T-helper 1 cell treated with Interleukin-12 subunit alpha and Interleukin-12 subunit beta and Interleukin-4 antibody, amounts not matched to agents 30 μg/mL and 1 μg/mL, for 36 hours (primary cell): ENCODE results near the gene SPAG6.

Experiments used
- H3K27ac Mint-ChIP-seq: one replicate; pipeline ENCODE4 v1.8.0; 2021; ENCODE audit warnings: mild to moderate bottlenecking, mixed read lengths
- H3K27me3 Mint-ChIP-seq: one replicate; pipeline ENCODE4 v1.8.0; 2021; ENCODE audit warnings: low read depth, mixed read lengths
- H3K36me3 Mint-ChIP-seq: one replicate; pipeline ENCODE4 v1.8.0; 2021; ENCODE audit warnings: low read depth, mixed read lengths
- H3K4me1 Mint-ChIP-seq: one replicate; pipeline ENCODE4 v1.8.0; 2021; ENCODE audit warnings: low read depth, mixed read lengths
- H3K4me3 Mint-ChIP-seq: one replicate; pipeline ENCODE4 v1.8.0; 2021; ENCODE audit warnings: mild to moderate bottlenecking, moderate library complexity, mixed read lengths
- H3K9me3 Mint-ChIP-seq: one replicate; pipeline ENCODE4 v1.8.0; 2021; ENCODE audit warnings: mixed read lengths

The SPAG6 gene

DNA sequence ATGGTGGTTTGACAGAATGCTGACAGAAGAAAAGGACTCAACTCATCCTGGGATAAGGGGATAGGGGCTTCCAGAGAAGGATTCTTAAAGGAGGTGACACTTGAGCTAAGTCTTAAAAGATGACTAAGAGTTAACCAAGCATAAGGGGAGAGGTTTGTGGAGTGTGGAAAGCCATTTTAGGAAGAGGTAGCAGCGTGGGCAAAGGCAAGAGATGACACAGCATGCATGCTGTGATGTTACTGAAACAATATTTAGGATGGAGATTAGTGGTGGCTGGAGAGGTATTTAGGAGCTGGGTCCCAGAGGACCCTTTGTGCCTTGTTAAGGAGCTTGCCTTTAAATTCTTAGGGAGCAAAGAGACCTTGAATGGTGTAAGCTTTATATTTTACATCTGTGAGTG, 65.1 kb downstream of the SPAG6 start:
- H3K4me3 Mint-ChIP-seq, result no peak overlapping the region
- peaks cover 3% of the 10 kb centered on the region for H3K9me3 Mint-ChIP-seq
- H3K27ac Mint-ChIP-seq, result no peak overlapping the region
- peaks cover 4% of the 10 kb centered on the region for H3K27me3 Mint-ChIP-seq
- H3K36me3 Mint-ChIP-seq, result no peaks in the 10 kb centered on the region
- H3K4me1 Mint-ChIP-seq, result no peaks in the 10 kb centered on the region

DNA sequence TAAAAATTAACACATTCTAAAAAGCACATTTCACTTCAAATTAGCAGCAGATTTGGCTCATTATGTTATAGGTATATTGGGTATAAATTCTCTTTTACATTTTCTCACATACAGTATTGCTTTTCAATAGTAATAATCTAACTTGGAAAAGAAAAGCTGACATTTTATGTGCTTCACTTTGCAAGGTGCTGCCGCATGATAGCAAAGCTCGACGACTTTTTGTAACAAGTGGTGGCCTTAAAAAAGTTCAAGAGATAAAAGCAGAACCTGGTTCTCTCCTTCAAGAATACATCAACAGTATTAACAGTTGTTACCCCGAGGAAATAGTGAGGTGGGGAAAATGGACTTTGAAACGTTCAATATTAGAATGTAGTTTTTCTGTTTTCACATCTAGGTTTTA, 65.5 kb downstream of the SPAG6 start:
- H3K4me1 Mint-ChIP-seq, result no peaks in the 10 kb centered on the region
- H3K9me3 Mint-ChIP-seq, result peaks cover 3% of the 10 kb centered on the region
- no peak overlapping the region for H3K4me3 Mint-ChIP-seq
- H3K27ac Mint-ChIP-seq, result no peak overlapping the region
- peaks cover 4% of the 10 kb centered on the region for H3K27me3 Mint-ChIP-seq
- H3K36me3 Mint-ChIP-seq, result no peaks in the 10 kb centered on the region

DNA sequence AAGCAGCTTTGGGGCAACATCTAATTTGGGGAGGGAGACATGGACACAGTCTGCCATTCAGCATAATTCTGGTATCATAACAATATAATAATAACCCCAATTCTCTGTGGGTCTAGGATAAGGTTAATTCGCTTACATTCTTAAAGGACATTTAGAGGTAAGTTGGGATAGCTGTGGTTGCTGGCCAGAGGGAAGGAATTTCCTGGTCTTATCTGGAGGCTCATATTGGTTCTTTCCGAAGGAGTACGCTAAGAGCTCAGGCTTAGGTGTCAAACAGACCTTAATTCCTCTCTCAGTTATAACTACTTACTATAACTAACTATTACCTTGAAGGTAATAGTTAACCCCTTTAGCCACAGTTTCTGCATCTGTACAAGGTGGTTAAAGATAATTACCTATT, 68.8 kb downstream of the SPAG6 start:
- Mint-ChIP-seq H3K27ac (no peak overlapping the region), H3K4me3 (no peak overlapping the region), H3K9me3 (no peaks in the 10 kb centered on the region), H3K27me3 (no peaks in the 10 kb centered on the region), H3K36me3 (no peaks in the 10 kb centered on the region), H3K4me1 (no peaks in the 10 kb centered on the region)

DNA sequence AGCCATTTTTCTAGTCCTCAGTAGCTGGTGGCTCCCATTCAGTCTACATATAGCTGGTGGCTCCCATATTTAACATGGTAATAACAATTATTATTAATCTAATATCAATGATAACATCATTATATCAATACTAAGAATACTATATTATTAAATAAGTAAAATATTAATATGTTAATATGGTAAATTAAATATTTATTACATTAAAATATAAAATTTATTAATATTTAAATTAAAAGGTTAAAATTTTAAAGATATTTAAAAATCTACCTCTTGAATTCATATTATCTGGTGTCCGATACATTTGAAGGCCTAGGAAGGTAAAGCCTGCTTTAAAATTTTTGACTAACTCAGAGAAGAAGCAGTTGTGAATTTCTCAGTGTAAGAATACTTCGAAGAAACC, 69.8 kb downstream of the SPAG6 start:
- Mint-ChIP-seq H3K27me3 (no peaks in the 10 kb centered on the region), H3K4me3 (no peak overlapping the region), H3K36me3 (no peaks in the 10 kb centered on the region), H3K4me1 (no peaks in the 10 kb centered on the region), H3K27ac (no peak overlapping the region), H3K9me3 (no peaks in the 10 kb centered on the region)

DNA sequence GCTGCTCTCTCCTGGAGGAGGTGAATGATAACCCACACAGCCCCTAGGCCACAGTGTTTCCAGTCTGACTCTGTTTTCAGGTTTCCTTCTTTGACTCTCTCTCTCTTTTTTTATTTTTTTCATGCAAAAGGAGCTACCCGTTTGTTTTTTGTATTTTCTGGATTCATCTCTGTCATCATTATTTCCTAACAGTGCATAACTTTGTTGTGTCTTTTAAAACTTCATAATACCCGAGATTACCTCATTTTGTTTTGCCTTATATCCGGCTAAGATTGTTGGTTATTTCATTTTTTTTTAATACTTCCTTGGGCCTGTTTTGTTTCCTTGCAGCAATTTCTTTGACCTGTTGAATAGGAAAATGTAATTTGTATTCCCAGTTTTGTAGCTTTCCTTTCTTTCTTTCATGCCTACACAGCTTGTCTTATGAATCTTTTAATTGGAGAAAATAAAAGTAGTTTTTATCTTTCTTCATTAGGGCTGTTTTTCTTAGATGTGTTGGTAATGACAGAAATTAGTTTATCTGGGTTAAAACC, 72.5 kb downstream of the SPAG6 start:
- Mint-ChIP-seq H3K4me3 (no peak overlapping the region), H3K27ac (no peak overlapping the region), H3K27me3 (no peaks in the 10 kb centered on the region), H3K36me3 (no peaks in the 10 kb centered on the region), H3K4me1 (no peaks in the 10 kb centered on the region), H3K9me3 (no peaks in the 10 kb centered on the region)

DNA sequence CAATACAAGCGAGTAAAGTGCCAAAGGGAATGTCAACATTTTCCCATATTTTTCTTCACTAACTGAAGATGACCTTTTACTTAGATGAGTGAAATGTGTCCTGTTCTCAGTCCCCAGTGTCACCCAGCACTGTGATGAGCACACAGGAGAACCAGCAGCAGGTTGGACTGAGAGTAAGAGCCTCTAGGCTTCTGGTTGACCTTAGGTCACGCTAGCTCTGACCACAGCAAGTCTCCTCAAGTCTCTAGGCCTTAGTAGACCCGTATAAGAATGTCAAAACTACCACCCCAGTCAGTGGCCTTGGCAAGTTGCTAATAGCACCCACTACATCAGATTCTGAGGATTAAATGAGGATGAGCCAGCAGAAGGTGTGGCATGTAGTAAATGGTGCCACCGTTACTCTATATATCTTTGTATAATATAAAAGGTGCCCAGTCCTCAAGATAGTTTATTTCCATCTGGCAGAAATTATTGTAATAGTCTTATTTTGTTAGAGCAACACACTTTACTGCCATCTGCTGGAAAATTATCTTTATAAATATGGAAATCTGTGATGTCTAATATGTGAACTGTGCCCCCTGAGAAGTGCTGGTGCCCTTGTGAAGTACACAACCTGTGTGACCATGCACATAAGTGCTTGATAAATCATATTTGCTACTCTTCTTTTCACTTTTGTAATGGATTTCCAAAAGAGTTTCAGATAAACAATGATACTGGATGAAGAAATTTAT, 75.7 kb downstream of the SPAG6 start:
- H3K4me3 Mint-ChIP-seq, result no peak overlapping the region
- H3K27ac Mint-ChIP-seq, result no peak overlapping the region
- no peaks in the 10 kb centered on the region for H3K9me3 Mint-ChIP-seq

DNA sequence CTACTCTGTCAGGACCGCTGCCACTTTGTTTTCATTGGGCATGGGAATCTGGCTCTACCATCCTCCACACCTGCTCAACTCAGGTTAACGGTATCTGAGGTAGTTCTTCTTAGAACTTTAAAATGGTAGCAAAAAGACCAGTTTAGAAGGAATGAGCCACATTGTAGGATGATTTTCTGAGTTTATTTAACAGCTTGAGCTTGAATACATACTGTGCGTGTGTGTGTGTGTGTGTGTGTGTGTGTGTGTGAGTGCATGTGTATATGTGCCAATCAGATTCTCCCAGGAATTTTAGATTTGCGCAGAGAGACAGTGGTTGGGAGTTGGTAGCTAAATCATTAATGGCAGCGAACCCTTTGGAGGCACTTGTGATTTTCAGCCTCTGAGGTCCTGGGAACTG, 81.4 kb downstream of the SPAG6 start:
- no peaks in the 10 kb centered on the region for H3K9me3 Mint-ChIP-seq
- no peak overlapping the region for H3K4me3 Mint-ChIP-seq
- H3K27me3 Mint-ChIP-seq, result peaks cover 54% of the 10 kb centered on the region
- H3K27ac Mint-ChIP-seq, result no peak overlapping the region
- peaks cover 5% of the 10 kb centered on the region for H3K4me1 Mint-ChIP-seq
- no peaks in the 10 kb centered on the region for H3K36me3 Mint-ChIP-seq

More for the DNA sequence above, 75.7 kb downstream of the SPAG6 start:
- Mint-ChIP-seq H3K27me3 (peaks cover 6% of the 10 kb centered on the region), H3K4me1 (peaks cover 2% of the 10 kb centered on the region), H3K36me3 (no peaks in the 10 kb centered on the region)

DNA sequence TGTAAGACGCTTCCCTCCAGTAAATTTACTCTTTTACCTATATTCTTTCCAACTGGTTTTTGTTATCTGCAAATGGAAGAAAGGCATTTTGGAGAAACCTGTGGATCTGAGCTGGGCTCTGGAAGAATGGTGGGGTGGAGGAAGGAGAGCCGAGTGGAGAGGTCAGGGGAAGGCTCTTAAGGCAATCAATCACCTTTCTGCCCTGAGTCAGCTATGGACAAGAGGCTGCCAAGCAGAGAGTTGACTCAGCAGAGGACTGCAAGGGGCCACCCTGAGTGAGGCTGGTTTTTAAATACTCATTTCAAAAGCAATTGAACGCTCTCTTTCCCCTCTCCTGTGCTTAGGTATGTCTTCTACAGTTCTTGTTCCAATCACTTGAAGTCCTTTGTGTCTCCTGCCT, 81.8 kb downstream of the SPAG6 start:
- H3K36me3 Mint-ChIP-seq, result no peaks in the 10 kb centered on the region
- H3K4me1 Mint-ChIP-seq, result peaks cover 5% of the 10 kb centered on the region
- peaks cover 54% of the 10 kb centered on the region for H3K27me3 Mint-ChIP-seq
- H3K27ac Mint-ChIP-seq, result no peak overlapping the region
- H3K4me3 Mint-ChIP-seq, result no peak overlapping the region
- no peaks in the 10 kb centered on the region for H3K9me3 Mint-ChIP-seq

DNA sequence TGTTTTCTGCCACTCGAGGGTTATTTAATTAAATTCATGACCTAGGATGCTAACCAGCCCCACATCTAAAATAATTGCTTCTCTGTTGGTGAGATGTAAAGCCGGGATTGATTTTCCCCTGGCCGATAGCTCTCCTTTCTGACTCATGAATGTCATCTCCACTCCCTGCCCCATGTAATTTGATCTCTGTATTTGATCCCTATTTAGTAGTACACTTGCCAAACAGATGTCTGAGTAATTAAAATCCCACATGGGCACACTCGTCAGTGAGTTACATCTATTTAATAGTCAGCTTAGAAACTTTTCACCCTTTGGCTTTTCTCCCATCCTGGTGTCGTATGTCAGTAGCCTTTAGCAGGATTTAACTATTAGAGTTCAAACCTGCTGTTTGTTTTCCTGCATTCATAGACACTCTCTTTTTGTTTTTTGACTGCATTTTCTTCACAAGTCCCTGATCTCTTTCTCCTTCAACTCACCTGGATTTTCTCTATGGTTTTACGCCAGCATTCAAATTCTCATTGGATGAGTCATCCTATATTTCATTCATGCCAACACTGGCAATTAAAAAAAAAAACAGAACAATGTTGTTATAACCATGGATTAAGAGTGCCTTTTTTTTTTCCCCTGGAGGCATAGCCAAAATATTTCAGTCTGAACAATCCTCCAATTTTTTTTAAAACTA, 82.7 kb downstream of the SPAG6 start:
- H3K9me3 Mint-ChIP-seq, result no peaks in the 10 kb centered on the region
- peaks cover 54% of the 10 kb centered on the region for H3K27me3 Mint-ChIP-seq
- H3K4me1 Mint-ChIP-seq, result peaks cover 5% of the 10 kb centered on the region
- no peak overlapping the region for H3K27ac Mint-ChIP-seq
- H3K36me3 Mint-ChIP-seq, result no peaks in the 10 kb centered on the region
- no peak overlapping the region for H3K4me3 Mint-ChIP-seq

DNA sequence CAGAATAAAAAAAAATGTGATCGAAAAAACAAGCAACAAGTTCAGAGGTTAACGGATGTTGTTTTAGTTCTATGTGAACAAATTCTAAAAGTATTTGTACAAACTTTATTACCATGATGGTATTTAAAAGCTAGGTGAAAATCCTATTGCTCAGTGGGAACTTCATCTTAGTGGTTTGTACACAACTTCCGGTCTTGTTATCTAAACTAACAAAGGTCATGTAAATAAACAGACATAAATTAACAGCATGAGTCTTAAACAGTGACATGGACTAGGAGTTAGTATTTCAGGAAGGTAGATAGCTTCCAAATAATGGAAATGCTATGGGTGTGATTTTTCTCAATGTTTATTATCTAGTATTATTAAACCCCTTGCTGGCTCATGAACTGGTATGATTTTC, 83.8 kb downstream of the SPAG6 start:
- H3K27ac Mint-ChIP-seq, result no peak overlapping the region
- no peak overlapping the region for H3K4me3 Mint-ChIP-seq
- peaks cover 54% of the 10 kb centered on the region for H3K27me3 Mint-ChIP-seq
- no peaks in the 10 kb centered on the region for H3K36me3 Mint-ChIP-seq
- peaks cover 10% of the 10 kb centered on the region for H3K4me1 Mint-ChIP-seq
- H3K9me3 Mint-ChIP-seq, result no peaks in the 10 kb centered on the region

DNA sequence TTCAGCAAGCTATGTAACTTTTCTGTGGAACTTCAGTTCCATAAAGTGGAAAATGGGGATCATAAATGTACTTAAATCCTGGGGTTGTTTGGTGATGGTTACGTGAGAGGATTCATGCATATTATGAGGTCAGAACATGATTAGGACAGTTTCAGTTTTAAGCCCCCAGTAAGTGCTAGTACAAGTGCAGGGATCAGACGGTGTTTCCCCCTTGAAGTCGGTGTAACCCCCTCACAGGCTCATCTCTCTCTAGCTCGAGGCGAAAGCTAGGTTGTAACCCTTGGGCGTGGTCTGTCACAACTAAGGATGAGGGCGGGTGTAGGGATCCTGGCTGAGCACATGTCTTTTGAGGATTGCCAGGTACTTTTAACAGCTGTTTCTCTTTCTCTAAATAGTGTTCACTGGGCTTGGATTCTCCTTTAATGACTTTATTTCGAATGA, 84.7 kb downstream of the SPAG6 start:
- Mint-ChIP-seq H3K27me3 (peaks cover 54% of the 10 kb centered on the region), H3K9me3 (no peaks in the 10 kb centered on the region), H3K36me3 (no peaks in the 10 kb centered on the region), H3K27ac (no peak overlapping the region), H3K4me3 (no peak overlapping the region), H3K4me1 (peaks cover 10% of the 10 kb centered on the region)

DNA sequence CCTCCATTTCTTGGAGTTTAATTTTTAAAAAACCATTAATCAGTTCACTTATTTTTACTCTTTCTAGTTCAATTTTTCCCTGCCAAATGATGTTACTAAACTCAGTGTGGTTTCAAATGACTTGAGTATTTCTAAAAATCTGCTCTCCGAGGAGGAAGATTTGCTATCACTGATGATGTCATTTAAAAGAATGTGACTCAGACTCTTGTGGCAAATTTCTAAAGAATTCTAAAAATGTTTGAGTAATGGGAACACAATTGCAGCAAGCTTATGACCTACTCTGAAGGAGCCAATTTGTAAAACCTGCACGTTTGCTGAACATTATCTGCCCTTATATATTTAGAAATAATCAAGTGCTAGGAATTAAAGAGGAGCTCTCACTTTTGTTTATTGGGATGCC, 88.6 kb downstream of the SPAG6 start:
- H3K4me3 Mint-ChIP-seq, result no peak overlapping the region
- H3K4me1 Mint-ChIP-seq, result peaks cover 27% of the 10 kb centered on the region
- no peak overlapping the region for H3K27ac Mint-ChIP-seq
- H3K9me3 Mint-ChIP-seq, result no peaks in the 10 kb centered on the region
- peaks cover 3% of the 10 kb centered on the region for H3K36me3 Mint-ChIP-seq
- H3K27me3 Mint-ChIP-seq, result peaks cover 22% of the 10 kb centered on the region

DNA sequence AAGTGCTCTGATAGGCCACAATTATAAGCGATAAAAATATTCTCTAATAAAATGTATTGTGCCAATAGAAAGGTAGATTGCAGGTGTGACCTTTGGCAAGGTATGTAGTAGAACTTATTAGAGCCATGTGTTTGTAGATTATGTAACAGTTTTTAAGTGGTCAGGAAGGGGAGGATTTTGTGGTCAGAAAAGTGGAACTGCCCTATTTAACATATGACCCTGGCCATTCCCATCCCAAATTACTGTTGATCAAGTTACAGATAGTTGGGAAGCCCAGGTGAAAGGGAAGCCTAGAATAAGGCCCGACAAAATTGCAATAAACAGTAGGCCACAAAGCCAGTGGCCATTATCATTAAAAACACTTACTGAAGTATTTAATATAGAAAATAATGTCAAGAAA, 89.2 kb downstream of the SPAG6 start:
- H3K27me3 Mint-ChIP-seq, result peaks cover 18% of the 10 kb centered on the region
- no peaks in the 10 kb centered on the region for H3K9me3 Mint-ChIP-seq
- H3K27ac Mint-ChIP-seq, result no peak overlapping the region
- peaks cover 31% of the 10 kb centered on the region for H3K4me1 Mint-ChIP-seq
- H3K36me3 Mint-ChIP-seq, result peaks cover 3% of the 10 kb centered on the region
- no peak overlapping the region for H3K4me3 Mint-ChIP-seq

DNA sequence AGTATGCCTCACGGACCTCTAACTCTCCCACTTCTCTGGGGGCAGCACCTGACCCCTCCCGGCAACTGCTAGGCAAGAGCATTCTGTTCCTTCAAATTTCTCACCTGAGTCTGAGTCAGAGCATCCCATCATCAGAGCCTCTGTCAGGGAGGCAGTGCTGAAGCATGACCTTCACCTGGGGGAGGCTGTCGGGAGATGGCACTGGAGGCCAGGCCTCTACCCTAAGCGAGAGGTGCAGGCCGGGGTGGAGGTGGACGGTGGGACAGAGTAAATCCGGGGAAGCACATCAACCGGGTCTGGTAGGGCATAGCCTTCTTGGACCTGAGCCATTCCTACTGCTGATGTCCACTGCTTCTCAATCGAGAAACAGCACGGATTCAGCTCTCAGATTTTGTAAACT, 90.4 kb downstream of the SPAG6 start:
- Mint-ChIP-seq H3K27ac (peak overlapping the region; percentile 65), H3K4me1 (peaks cover 31% of the 10 kb centered on the region), H3K4me3 (no peak overlapping the region)

DNA sequence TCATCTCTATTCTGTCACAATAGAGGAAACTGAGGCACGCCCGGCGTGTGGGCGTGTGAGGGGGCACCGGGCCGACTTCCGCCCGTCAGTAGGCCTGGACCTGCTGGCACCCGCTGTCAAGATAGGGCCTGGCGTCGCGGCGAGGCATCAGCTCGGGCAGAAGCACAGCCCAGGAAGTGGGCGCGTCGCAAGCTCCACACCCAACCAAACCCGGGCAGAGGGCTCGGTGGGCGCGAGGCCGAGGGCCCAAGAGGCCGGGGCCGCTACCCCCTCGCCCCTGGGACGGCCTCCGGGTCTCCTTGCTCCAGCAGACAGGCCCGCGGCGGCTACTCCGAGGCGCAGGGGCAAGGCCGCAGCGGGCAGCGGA, 91.2 kb downstream of the SPAG6 start:
- peak overlapping the region; percentile 41 for H3K4me3 Mint-ChIP-seq
- H3K9me3 Mint-ChIP-seq, result no peaks in the 10 kb centered on the region
- peak overlapping the region; percentile 28 for H3K27ac Mint-ChIP-seq
- peaks cover 31% of the 10 kb centered on the region for H3K4me1 Mint-ChIP-seq
- H3K36me3 Mint-ChIP-seq, result peaks cover 6% of the 10 kb centered on the region
- peaks cover 15% of the 10 kb centered on the region for H3K27me3 Mint-ChIP-seq

More for the DNA sequence above, 90.4 kb downstream of the SPAG6 start:
- peaks cover 6% of the 10 kb centered on the region for H3K36me3 Mint-ChIP-seq
- peaks cover 15% of the 10 kb centered on the region for H3K27me3 Mint-ChIP-seq
- no peaks in the 10 kb centered on the region for H3K9me3 Mint-ChIP-seq
